ENCODE measurements around the gene PSMC3.

The PSMC3 gene

DNA sequence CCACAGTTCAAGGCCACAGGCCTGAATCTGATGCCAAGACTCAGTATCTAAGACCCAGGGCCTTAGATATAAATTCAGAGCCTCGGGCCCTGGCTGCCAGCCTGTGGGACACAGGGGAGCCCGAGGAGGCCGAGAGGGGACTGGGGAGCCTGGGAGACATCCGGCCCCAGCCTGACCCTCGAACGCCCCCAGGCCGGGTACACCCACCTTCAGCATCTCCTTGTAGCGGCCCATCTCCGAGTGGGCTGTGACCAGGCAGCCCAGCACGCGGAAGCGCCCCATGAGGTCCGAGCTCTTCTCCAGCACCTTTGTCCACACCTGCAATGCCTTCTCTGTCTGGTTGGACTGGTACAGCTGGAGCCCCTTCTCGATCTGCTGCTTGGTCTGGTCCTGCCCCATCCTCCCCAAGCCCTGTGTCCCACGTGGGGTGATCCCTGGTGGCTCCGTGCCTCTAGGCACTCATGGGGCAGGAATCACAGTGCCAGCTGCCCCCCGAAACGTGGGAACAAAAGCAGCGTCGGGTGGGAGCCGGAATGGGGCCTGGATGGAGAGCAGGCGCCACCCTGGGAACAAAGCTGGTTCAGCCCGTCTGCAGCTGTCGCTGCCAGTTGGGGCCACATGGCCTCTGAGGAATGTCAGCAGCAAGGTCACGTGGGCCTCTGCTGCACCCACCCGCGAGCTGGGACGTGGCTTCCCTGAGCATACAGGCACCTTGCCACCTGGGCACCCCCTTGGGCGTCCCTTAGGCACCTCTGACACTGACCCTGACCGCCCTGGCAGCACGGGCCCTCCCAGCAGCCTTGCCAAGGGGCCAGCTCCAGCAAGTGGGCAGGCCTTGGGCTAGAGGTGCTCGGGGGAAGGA, 22.6 kb upstream of the PSMC3 start, which contains the start of gene RAPSN:
Gene RAPSN (minus strand): TSS at position 571 of the 862 bp plus-strand sequence. CDS start 172 bp downstream, at position 399.
- H3K4me1 ChIP-seq (ENCODE audit: control insufficient read depth in 1 of 2, insufficient read depth in 1 of 2, low read depth in 1 of 2, low read length in 1 of 2) = no peaks in the 10 kb centered on the region
- no peak within 1 kb of the TSS for H3K4me3 ChIP-seq (ENCODE audit: low read depth in 1 of 2, low read length in 1 of 2)
- TF ChIP-seq, protein P1, sequence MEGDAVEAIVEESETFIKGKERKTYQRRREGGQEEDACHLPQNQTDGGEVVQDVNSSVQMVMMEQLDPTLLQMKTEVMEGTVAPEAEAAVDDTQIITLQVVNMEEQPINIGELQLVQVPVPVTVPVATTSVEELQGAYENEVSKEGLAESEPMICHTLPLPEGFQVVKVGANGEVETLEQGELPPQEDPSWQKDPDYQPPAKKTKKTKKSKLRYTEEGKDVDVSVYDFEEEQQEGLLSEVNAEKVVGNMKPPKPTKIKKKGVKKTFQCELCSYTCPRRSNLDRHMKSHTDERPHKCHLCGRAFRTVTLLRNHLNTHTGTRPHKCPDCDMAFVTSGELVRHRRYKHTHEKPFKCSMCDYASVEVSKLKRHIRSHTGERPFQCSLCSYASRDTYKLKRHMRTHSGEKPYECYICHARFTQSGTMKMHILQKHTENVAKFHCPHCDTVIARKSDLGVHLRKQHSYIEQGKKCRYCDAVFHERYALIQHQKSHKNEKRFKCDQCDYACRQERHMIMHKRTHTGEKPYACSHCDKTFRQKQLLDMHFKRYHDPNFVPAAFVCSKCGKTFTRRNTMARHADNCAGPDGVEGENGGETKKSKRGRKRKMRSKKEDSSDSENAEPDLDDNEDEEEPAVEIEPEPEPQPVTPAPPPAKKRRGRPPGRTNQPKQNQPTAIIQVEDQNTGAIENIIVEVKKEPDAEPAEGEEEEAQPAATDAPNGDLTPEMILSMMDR (IDR thresholded peaks at IDR 0.05) = no peak
- H3K36me3 ChIP-seq = no peaks in the 10 kb centered on the region
- no peak within 1 kb of the TSS for H3K27ac ChIP-seq
- no peaks in the 10 kb centered on the region for H3K27me3 ChIP-seq
- H3K9me3 ChIP-seq = no peaks in the 10 kb centered on the region

DNA sequence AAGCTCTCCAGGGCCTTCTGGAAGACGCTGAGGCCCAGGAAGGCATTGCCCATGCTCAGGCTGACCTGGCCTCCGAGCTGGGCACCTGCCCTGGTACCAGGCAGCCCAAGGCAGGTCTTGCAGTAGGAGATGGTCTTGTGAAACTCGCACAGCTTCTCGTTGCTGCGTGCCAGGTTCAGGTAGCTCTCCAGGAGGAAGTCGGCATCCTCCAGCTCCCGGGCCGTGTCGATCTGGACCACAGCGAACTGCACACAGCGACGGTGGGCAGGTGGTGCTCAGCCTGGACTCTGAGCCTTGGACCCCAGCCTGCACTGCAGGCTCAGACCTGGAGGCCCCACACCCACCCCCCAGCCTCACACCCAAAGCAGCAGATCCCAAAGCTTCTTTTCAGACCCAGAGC, 21.7 kb upstream of the PSMC3 start:
- Histone ChIP-seq H3K36me3 (no peaks in the 10 kb centered on the region), H3K9me3 (no peaks in the 10 kb centered on the region), H3K4me1 (ENCODE audit: control insufficient read depth in 1 of 2, insufficient read depth in 1 of 2, low read depth in 1 of 2, low read length in 1 of 2) (no peaks in the 10 kb centered on the region), H3K27me3 (no peaks in the 10 kb centered on the region), H3K4me3 (ENCODE audit: low read depth in 1 of 2, low read length in 1 of 2) (no peak overlapping the region), H3K27ac (no peak overlapping the region)
- TF ChIP-seq, protein P1 (IDR thresholded peaks at IDR 0.05) = no peak

DNA sequence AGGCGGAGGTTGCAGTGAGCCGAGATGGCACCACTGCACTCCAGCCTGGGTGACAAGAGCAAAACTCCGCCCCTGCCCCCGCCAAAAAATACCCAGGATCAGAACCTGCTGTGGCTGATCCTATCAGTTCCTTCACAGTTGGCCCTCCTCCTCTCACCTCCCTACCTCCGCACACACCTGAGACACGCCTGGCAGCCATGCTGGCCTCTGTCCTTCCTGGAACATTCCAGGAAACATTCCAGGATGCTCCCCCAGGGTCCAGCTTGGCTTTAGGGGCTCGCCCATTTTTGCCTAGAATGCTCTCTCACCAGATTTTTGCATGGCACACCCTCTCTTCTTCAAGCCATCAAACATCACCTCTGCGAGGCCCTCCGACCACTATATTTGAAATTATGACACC, 20.6 kb upstream of the PSMC3 start:
- Histone ChIP-seq H3K9me3 (no peaks in the 10 kb centered on the region), H3K4me3 (ENCODE audit: low read depth in 1 of 2, low read length in 1 of 2) (no peak overlapping the region), H3K27ac (no peak overlapping the region), H3K36me3 (no peaks in the 10 kb centered on the region), H3K4me1 (ENCODE audit: control insufficient read depth in 1 of 2, insufficient read depth in 1 of 2, low read depth in 1 of 2, low read length in 1 of 2) (no peaks in the 10 kb centered on the region), H3K27me3 (no peaks in the 10 kb centered on the region)
- TF ChIP-seq, protein P1 (IDR thresholded peaks at IDR 0.05) = no peak

DNA sequence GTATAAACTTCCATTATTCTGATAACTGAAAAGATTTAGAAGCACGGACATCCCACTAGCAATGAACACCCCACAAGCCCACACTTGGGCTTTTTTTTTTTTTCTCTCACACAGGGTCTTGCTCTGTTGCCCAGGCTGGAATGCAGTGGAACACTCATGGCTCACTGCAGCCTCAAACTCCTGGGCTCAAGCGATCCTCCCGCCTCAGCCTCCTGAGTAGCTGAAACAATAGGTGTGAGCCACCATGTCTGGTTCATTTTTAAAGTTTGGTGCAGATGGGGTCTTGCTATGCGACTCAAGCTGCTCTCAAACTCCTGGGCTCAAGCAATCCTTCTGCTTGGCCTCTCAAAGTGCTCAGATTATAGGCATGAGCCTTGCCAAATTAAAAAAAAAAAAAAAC, 19.6 kb upstream of the PSMC3 start:
- H3K27ac ChIP-seq = no peak overlapping the region
- H3K36me3 ChIP-seq = no peaks in the 10 kb centered on the region
- no peak overlapping the region for H3K4me3 ChIP-seq (ENCODE audit: low read depth in 1 of 2, low read length in 1 of 2)
- TF ChIP-seq, protein P1 (IDR thresholded peaks at IDR 0.05) = no peak
- no peaks in the 10 kb centered on the region for H3K4me1 ChIP-seq (ENCODE audit: control insufficient read depth in 1 of 2, insufficient read depth in 1 of 2, low read depth in 1 of 2, low read length in 1 of 2)
- no peaks in the 10 kb centered on the region for H3K9me3 ChIP-seq
- H3K27me3 ChIP-seq = no peaks in the 10 kb centered on the region

DNA sequence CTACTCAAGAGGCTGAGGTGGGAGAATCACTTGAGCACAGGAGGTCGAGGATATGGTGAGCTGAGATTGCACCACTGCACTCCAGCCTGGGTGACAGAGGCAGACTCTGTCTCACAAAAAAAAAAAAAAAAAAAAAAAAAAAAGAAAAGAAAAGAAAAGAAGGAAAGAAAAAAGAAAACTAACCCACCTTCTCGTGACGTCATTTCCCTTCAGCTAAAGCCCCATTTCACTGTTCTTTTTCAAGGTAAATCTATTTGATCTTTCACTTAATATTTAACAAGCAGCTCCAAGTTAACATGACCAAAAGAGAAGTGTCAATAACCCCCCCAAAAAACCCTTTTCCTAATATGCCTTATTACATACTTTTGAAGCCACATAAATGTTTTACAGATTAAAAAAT, 17.6 kb upstream of the PSMC3 start:
- Histone ChIP-seq H3K4me3 (ENCODE audit: low read depth in 1 of 2, low read length in 1 of 2) (no peak overlapping the region), H3K27me3 (no peaks in the 10 kb centered on the region), H3K4me1 (ENCODE audit: control insufficient read depth in 1 of 2, insufficient read depth in 1 of 2, low read depth in 1 of 2, low read length in 1 of 2) (no peaks in the 10 kb centered on the region), H3K27ac (no peak overlapping the region), H3K9me3 (no peaks in the 10 kb centered on the region), H3K36me3 (no peaks in the 10 kb centered on the region)
- TF ChIP-seq, protein P1 (IDR thresholded peaks at IDR 0.05) = no peak
